CD4-positive, alpha-beta T cell (primary cell): ENCODE measurements around the gene MB21D2. TPM values are rescaled to one million over a fixed set of nuclear protein-coding genes. Genes with fewer than 3 reads are reported as not detected.

Experiments
- ATAC-seq: fragments of 200-7000 bp; cut with Tn5 transposase; one replicate; pipeline ENCODE4 v1.10.0; 2022; ENCODE audit warnings: mild to moderate bottlenecking; ENCODE audit not compliant: poor library complexity
- CTCF ChIA-PET: fragments of 350-600 bp; sonication (Branson Sonifier 250); formaldehyde crosslinking; loops from one replicate; lab custom pipeline; 2021; ENCODE audit warnings: antibody characterized with exemption, inconsistent platforms; lab: Charles Lee
- POLR2A ChIA-PET: fragments of 350-600 bp; sonication (Branson Sonifier 250); formaldehyde crosslinking; loops from one replicate; lab custom pipeline; 2021; ENCODE audit warnings: antibody characterized with exemption, inconsistent platforms; lab: Charles Lee
- DNase-seq, 14 experiments: peaks; one replicate each; pipeline ENCODE4 v3.0.0-alpha.2; 2013 to 2020; ENCODE audit warnings: mixed read lengths in 2 of 14
- H3K27ac ChIP-seq, 2 donors: one replicate each; pipeline versions ENCODE4 v1.5.1 to v1.7.0; 2013; ENCODE audit warnings: low read length in 2 of 2, low read depth in 1 of 2, mild to moderate bottlenecking in 1 of 2
- H3K27me3 ChIP-seq, 2 experiments: 1 replicate in 1 of 2; 2 replicates in 1 of 2; pipeline versions ENCODE4 v1.6.1 to v1.7.0; 2013; ENCODE audit warnings: low read length in 2 of 2, control low read depth in 1 of 2, mild to moderate bottlenecking in 1 of 2, moderate library complexity in 1 of 2; ENCODE audit not compliant: insufficient read depth in 2 of 2, control insufficient read depth in 1 of 2
- H3K36me3 ChIP-seq: one replicate; pipeline ENCODE4 v1.6.1; 2013; ENCODE audit warnings: low read length, control low read depth; ENCODE audit not compliant: insufficient read depth
- H3K4me1 ChIP-seq: one replicate; pipeline ENCODE4 v1.6.1; 2013; ENCODE audit warnings: low read length, control low read depth; ENCODE audit not compliant: insufficient read depth
- H3K4me3 ChIP-seq: one replicate; pipeline ENCODE4 v1.5.1; 2013; ENCODE audit warnings: mild to moderate bottlenecking, low read length, moderate library complexity
- H3K9me3 ChIP-seq, 2 experiments: 1 replicate in 1 of 2; 2 replicates in 1 of 2; pipeline versions ENCODE4 v1.6.1 to v1.7.0; 2013; ENCODE audit warnings: low read length in 2 of 2, mild to moderate bottlenecking in 2 of 2, control low read depth in 1 of 2, moderate library complexity in 1 of 2; ENCODE audit not compliant: control insufficient read depth in 1 of 2, insufficient read depth in 1 of 2
- H3K27ac Mint-ChIP-seq: one replicate; pipeline ENCODE4 v1.8.0; 2020; ENCODE audit warnings: mixed read lengths
- H3K27me3 Mint-ChIP-seq: one replicate; pipeline ENCODE4 v1.8.0; 2021; ENCODE audit warnings: mixed read lengths
- H3K36me3 Mint-ChIP-seq: one replicate; pipeline ENCODE4 v1.8.0; 2021; ENCODE audit warnings: low read depth, mixed read lengths
- H3K4me1 Mint-ChIP-seq: one replicate; pipeline ENCODE4 v1.8.0; 2021; ENCODE audit warnings: low read depth, mixed read lengths
- H3K4me3 Mint-ChIP-seq: one replicate; pipeline ENCODE4 v1.8.0; 2020; ENCODE audit warnings: mild to moderate bottlenecking, mixed read lengths
- H3K9me3 Mint-ChIP-seq: one replicate; pipeline ENCODE4 v1.8.0; 2020; ENCODE audit warnings: mixed read lengths
- intact Hi-C, 2 experiments: fragments of 100-400 bp; cut with DNase I in 1 of 2; cut with micrococcal nuclease in 1 of 2; formaldehyde crosslinking; loops; one replicate each; pipeline versions ENCODE4 v1.15.1 to v1.9.0; 2023 to 2025; cut with DNase I, micrococcal nuclease
- total RNA-seq, 174 experiments: library from RNA in 2 of 174; stranded (reverse) in 2 of 174; gene quantifications; one replicate each; pipeline ENCODE4 v1.2.3 and lab custom pipeline; 2021 to 2026
- TF ChIP-seq, protein P1 (sequence below): fragments of 200-600 bp; IDR thresholded peaks from one replicate; pipeline ENCODE4 v1.8.0; 2022; ENCODE audit warnings: antibody characterized with exemption, mild to moderate bottlenecking

The MB21D2 gene
- total RNA-seq, 2 experiments from 2014 or later, result 0.77 to 0.78 TPM

DNA sequence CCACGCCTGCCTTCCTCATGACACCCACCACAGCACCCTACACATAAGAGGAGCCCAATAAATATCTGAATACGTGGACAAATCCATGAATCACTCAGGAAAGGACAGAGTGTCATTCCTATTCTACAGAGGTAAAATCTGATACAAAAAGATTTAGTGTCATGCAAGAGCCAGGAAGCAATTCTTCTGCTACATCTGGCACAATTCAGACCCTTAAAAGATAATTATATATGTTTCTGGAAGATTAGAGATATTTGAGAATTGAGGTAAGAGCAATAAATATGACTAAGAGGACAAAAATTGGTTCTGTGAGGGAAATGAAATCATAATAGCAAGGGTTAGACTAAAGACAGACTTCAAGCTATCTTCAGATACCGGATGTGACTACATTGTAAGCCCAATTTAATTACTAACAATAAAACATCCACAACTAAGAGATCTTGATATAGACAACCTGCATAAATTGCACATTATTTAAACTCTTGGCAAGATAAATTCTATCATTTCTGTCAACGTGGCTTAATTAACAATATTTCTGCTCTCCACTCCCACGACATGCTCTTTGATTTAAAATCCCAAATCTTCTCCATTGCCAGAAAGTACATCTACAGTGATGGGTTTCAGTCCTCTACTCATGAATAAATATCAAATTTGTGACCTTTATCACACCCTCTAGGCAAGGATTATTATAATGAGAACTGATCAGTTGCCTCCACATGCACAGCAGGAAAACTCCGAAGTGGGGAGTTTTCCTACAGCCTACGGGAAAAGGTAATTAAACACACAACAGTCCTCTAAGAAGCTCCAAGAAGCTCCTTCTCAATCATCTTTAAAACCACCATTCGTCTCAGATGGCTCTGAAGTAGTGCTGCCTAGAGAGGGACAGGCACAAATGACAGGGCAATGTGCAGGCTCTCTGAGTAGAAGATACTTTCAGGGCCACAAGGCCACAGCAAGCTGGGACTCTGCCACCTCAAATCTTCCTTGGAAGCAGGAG lies 32.6 kb downstream of the MB21D2 start:
- no peak for DNase-seq
- H3K4me3 Mint-ChIP-seq, result no peak overlapping the region
- H3K27ac ChIP-seq, result no peak overlapping the region
- H3K36me3 Mint-ChIP-seq, result no peaks in the 10 kb centered on the region
- peaks cover 4% of the 10 kb centered on the region for H3K27me3 Mint-ChIP-seq
- no peak overlapping the region for H3K4me3 ChIP-seq
- POLR2A ChIA-PET, result no interaction called here
- H3K4me1 ChIP-seq, result peaks cover 16% of the 10 kb centered on the region
- peaks cover 0 to 3% of the 10 kb centered on the region in 2 experiments for H3K27me3 ChIP-seq
- TF ChIP-seq, protein P1, sequence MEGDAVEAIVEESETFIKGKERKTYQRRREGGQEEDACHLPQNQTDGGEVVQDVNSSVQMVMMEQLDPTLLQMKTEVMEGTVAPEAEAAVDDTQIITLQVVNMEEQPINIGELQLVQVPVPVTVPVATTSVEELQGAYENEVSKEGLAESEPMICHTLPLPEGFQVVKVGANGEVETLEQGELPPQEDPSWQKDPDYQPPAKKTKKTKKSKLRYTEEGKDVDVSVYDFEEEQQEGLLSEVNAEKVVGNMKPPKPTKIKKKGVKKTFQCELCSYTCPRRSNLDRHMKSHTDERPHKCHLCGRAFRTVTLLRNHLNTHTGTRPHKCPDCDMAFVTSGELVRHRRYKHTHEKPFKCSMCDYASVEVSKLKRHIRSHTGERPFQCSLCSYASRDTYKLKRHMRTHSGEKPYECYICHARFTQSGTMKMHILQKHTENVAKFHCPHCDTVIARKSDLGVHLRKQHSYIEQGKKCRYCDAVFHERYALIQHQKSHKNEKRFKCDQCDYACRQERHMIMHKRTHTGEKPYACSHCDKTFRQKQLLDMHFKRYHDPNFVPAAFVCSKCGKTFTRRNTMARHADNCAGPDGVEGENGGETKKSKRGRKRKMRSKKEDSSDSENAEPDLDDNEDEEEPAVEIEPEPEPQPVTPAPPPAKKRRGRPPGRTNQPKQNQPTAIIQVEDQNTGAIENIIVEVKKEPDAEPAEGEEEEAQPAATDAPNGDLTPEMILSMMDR, result no peak
- intact Hi-C loops, result no loop called here
- no peaks in the 10 kb centered on the region for H3K9me3 Mint-ChIP-seq
- H3K36me3 ChIP-seq, result no peaks in the 10 kb centered on the region
- H3K4me1 Mint-ChIP-seq, result no peaks in the 10 kb centered on the region
- ATAC-seq, result no peak
- no peaks in the 10 kb centered on the region for H3K9me3 ChIP-seq
- CTCF ChIA-PET, result interaction anchor here (0.6 kb wide), 1 partner anchor 45 kb away, joined by 3 read pairs; no protein-coding TSS in a partner anchor
- H3K27ac Mint-ChIP-seq, result no peak overlapping the region

DNA sequence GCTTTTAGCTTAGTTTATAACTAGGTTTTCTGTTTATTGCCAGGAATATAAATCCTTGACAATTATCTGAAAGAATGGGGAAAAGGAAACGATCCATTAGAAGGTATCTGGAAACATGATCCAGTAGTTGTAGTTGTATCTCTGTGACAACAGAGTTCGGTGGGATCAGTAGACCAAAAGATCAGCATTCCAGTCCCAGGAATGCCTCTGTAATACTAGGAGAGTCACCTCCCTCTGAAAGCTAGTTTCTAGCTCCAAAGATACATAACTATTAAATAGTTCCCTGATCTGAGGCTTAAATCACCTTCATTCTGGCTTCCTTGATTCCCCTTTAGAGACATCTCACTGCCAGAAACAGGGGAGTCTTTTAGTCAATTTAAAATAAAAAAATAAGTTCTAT lies 34.1 kb downstream of the MB21D2 start:
- Histone ChIP-seq H3K27me3 (peaks cover 0 to 3% of the 10 kb centered on the region in 2 experiments), H3K36me3 (no peaks in the 10 kb centered on the region), H3K27ac (no peak overlapping the region), H3K4me1 (peaks cover 8% of the 10 kb centered on the region), H3K9me3 (no peaks in the 10 kb centered on the region), H3K4me3 (no peak overlapping the region)
- ATAC-seq (no peak), DNase-seq (no peak)
- TF ChIP-seq, protein P1, result no peak
- Mint-ChIP-seq H3K36me3 (no peaks in the 10 kb centered on the region), H3K4me3 (no peak overlapping the region), H3K4me1 (no peaks in the 10 kb centered on the region), H3K27ac (no peak overlapping the region), H3K27me3 (peaks cover 4% of the 10 kb centered on the region), H3K9me3 (no peaks in the 10 kb centered on the region)
- intact Hi-C loops, result no loop called here
- POLR2A ChIA-PET, result no interaction called here
- CTCF ChIA-PET, result no interaction called here

GRCh38 chr3:192881159-192881786 lies 36.4 kb downstream of the MB21D2 start:
- intact Hi-C loops, result no loop called here

More at GRCh38 chr3:192881159-192881786, 36.4 kb downstream of the MB21D2 start:
- no peaks in the 10 kb centered on the region for H3K9me3 Mint-ChIP-seq
- POLR2A ChIA-PET, result no interaction called here
- no peaks in the 10 kb centered on the region for H3K27me3 ChIP-seq
- TF ChIP-seq, protein P1, result no peak
- no peak for DNase-seq
- H3K4me3 Mint-ChIP-seq, result no peak overlapping the region
- ATAC-seq, result no peak
- H3K27me3 Mint-ChIP-seq, result peaks cover 4% of the 10 kb centered on the region
- H3K4me3 ChIP-seq, result no peak overlapping the region
- no peaks in the 10 kb centered on the region for H3K4me1 Mint-ChIP-seq
- no peaks in the 10 kb centered on the region for H3K36me3 Mint-ChIP-seq
- no peak overlapping the region for H3K27ac Mint-ChIP-seq
- H3K4me1 ChIP-seq, result peaks cover 2% of the 10 kb centered on the region
- no peaks in the 10 kb centered on the region for H3K9me3 ChIP-seq
- H3K36me3 ChIP-seq, result no peaks in the 10 kb centered on the region
- no peak overlapping the region for H3K27ac ChIP-seq
- CTCF ChIA-PET, result no interaction called here
